Activated naive CD8-positive, alpha-beta T cell treated with anti-CD3 and anti-CD28 coated beads, Interleukin-2, amount 50 U/mL, for 24 hours (primary cell): ENCODE data around the gene CEP57L1.

Experiments
- ATAC-seq: fragments of 150-1000 bp; cut with Tn5 transposase; one replicate; pipeline ENCODE4 v1.10.0; 2021
- DNase-seq: peaks from one replicate; pipeline ENCODE4 v3.0.0; 2021
- H3K27ac Mint-ChIP-seq: one replicate; pipeline ENCODE4 v1.8.0; 2021; ENCODE audit warnings: mild to moderate bottlenecking, mixed read lengths
- H3K27me3 Mint-ChIP-seq: one replicate; pipeline ENCODE4 v1.8.0; 2021; ENCODE audit warnings: mixed read lengths
- H3K36me3 Mint-ChIP-seq: one replicate; pipeline ENCODE4 v1.8.0; 2021; ENCODE audit warnings: low read depth, mixed read lengths
- H3K4me1 Mint-ChIP-seq: one replicate; pipeline ENCODE4 v1.8.0; 2021; ENCODE audit warnings: mixed read lengths
- H3K4me3 Mint-ChIP-seq: one replicate; pipeline ENCODE4 v1.8.0; 2021; ENCODE audit warnings: mild to moderate bottlenecking, moderate library complexity, mixed read lengths
- H3K9me3 Mint-ChIP-seq: one replicate; pipeline ENCODE4 v1.8.0; 2021; ENCODE audit warnings: mixed read lengths

The CEP57L1 gene

GRCh38 chr6:109060571-109060970 lies 34.7 kb upstream of the CEP57L1 start:
- H3K4me3 Mint-ChIP-seq = no peak overlapping the region
- H3K36me3 Mint-ChIP-seq = peaks cover 2% of the 10 kb centered on the region
- H3K9me3 Mint-ChIP-seq = no peaks in the 10 kb centered on the region
- no peaks in the 10 kb centered on the region for H3K27me3 Mint-ChIP-seq
- H3K4me1 Mint-ChIP-seq = peaks cover 29% of the 10 kb centered on the region
- ATAC-seq = no peak
- no peak for DNase-seq
- no peak overlapping the region for H3K27ac Mint-ChIP-seq

- H3K9me3 Mint-ChIP-seq = no peaks in the 10 kb centered on the region
- H3K36me3 Mint-ChIP-seq = no peaks in the 10 kb centered on the region
- DNase-seq (no peak), ATAC-seq (no peak)
- H3K4me1 Mint-ChIP-seq = peaks cover 29% of the 10 kb centered on the region
- no peaks in the 10 kb centered on the region for H3K27me3 Mint-ChIP-seq
- H3K27ac Mint-ChIP-seq = no peak overlapping the region
- no peak overlapping the region for H3K4me3 Mint-ChIP-seq
Measured at GRCh38 chr6:109062216-109062615, 33.1 kb upstream of the CEP57L1 start.

- no peak overlapping the region for H3K4me3 Mint-ChIP-seq
- DNase-seq = no peak
- no peak for ATAC-seq
- no peaks in the 10 kb centered on the region for H3K36me3 Mint-ChIP-seq
- H3K4me1 Mint-ChIP-seq = peaks cover 29% of the 10 kb centered on the region
- H3K9me3 Mint-ChIP-seq = no peaks in the 10 kb centered on the region
- no peak overlapping the region for H3K27ac Mint-ChIP-seq
- no peaks in the 10 kb centered on the region for H3K27me3 Mint-ChIP-seq
Measured at GRCh38 chr6:109062767-109063352, 32.4 kb upstream of the CEP57L1 start.

- DNase-seq = no peak
- H3K4me3 Mint-ChIP-seq = no peak overlapping the region
- H3K27ac Mint-ChIP-seq = no peak overlapping the region
- peaks cover 27% of the 10 kb centered on the region for H3K4me1 Mint-ChIP-seq
- H3K9me3 Mint-ChIP-seq = no peaks in the 10 kb centered on the region
- ATAC-seq = no peak
- H3K27me3 Mint-ChIP-seq = no peaks in the 10 kb centered on the region
- no peaks in the 10 kb centered on the region for H3K36me3 Mint-ChIP-seq
Measured at GRCh38 chr6:109069746-109070145, 25.6 kb upstream of the CEP57L1 start.

- Mint-ChIP-seq H3K27me3 (no peaks in the 10 kb centered on the region), H3K9me3 (no peaks in the 10 kb centered on the region), H3K4me1 (peaks cover 27% of the 10 kb centered on the region), H3K36me3 (no peaks in the 10 kb centered on the region), H3K4me3 (peak overlapping the region; percentile 4), H3K27ac (no peak overlapping the region)
- DNase-seq (no peak), ATAC-seq (no peak)
Measured at GRCh38 chr6:109071125-109071917, 24.0 kb upstream of the CEP57L1 start.

- ATAC-seq (no peak), DNase-seq (peak; percentile 43)
- Mint-ChIP-seq H3K27ac (no peak overlapping the region), H3K27me3 (no peaks in the 10 kb centered on the region), H3K4me1 (peaks cover 27% of the 10 kb centered on the region), H3K4me3 (no peak overlapping the region), H3K9me3 (no peaks in the 10 kb centered on the region), H3K36me3 (no peaks in the 10 kb centered on the region)
Measured at GRCh38 chr6:109073344-109074132, 21.8 kb upstream of the CEP57L1 start.

GRCh38 chr6:109074133-109074415 lies 21.2 kb upstream of the CEP57L1 start:
- H3K27ac Mint-ChIP-seq = no peak overlapping the region
- no peak overlapping the region for H3K4me3 Mint-ChIP-seq
- peaks cover 27% of the 10 kb centered on the region for H3K4me1 Mint-ChIP-seq
- H3K9me3 Mint-ChIP-seq = no peaks in the 10 kb centered on the region
- no peaks in the 10 kb centered on the region for H3K36me3 Mint-ChIP-seq
- DNase-seq (no peak), ATAC-seq (no peak)
- H3K27me3 Mint-ChIP-seq = no peaks in the 10 kb centered on the region

GRCh38 chr6:109075934-109076333 lies 19.4 kb upstream of the CEP57L1 start:
- no peaks in the 10 kb centered on the region for H3K27me3 Mint-ChIP-seq
- no peak overlapping the region for H3K4me3 Mint-ChIP-seq
- ATAC-seq = no peak
- peaks cover 20% of the 10 kb centered on the region for H3K4me1 Mint-ChIP-seq
- no peak for DNase-seq
- H3K9me3 Mint-ChIP-seq = no peaks in the 10 kb centered on the region
- no peaks in the 10 kb centered on the region for H3K36me3 Mint-ChIP-seq
- H3K27ac Mint-ChIP-seq = no peak overlapping the region

GRCh38 chr6:109076377-109076776 lies 18.9 kb upstream of the CEP57L1 start:
- no peak overlapping the region for H3K27ac Mint-ChIP-seq
- H3K9me3 Mint-ChIP-seq = no peaks in the 10 kb centered on the region
- H3K27me3 Mint-ChIP-seq = no peaks in the 10 kb centered on the region
- no peaks in the 10 kb centered on the region for H3K36me3 Mint-ChIP-seq
- DNase-seq (no peak), ATAC-seq (no peak)
- H3K4me1 Mint-ChIP-seq = peaks cover 15% of the 10 kb centered on the region
- H3K4me3 Mint-ChIP-seq = no peak overlapping the region

GRCh38 chr6:109079981-109080380 lies 15.3 kb upstream of the CEP57L1 start:
- Mint-ChIP-seq H3K36me3 (no peaks in the 10 kb centered on the region), H3K9me3 (no peaks in the 10 kb centered on the region), H3K27me3 (no peaks in the 10 kb centered on the region), H3K27ac (no peak overlapping the region), H3K4me3 (no peak overlapping the region), H3K4me1 (peaks cover 13% of the 10 kb centered on the region)
- ATAC-seq (no peak), DNase-seq (no peak)

- Mint-ChIP-seq H3K9me3 (no peaks in the 10 kb centered on the region), H3K27me3 (no peaks in the 10 kb centered on the region), H3K27ac (no peak overlapping the region), H3K4me1 (peaks cover 13% of the 10 kb centered on the region), H3K4me3 (no peak overlapping the region), H3K36me3 (no peaks in the 10 kb centered on the region)
- ATAC-seq (no peak), DNase-seq (no peak)
Measured at GRCh38 chr6:109081026-109081425, 14.3 kb upstream of the CEP57L1 start.

GRCh38 chr6:109081516-109082187 lies 13.7 kb upstream of the CEP57L1 start:
- no peak for DNase-seq
- H3K4me3 Mint-ChIP-seq = no peak overlapping the region
- H3K27ac Mint-ChIP-seq = no peak overlapping the region
- no peaks in the 10 kb centered on the region for H3K27me3 Mint-ChIP-seq
- ATAC-seq = no peak
- H3K9me3 Mint-ChIP-seq = no peaks in the 10 kb centered on the region
- peaks cover 13% of the 10 kb centered on the region for H3K4me1 Mint-ChIP-seq
- H3K36me3 Mint-ChIP-seq = no peaks in the 10 kb centered on the region

GRCh38 chr6:109082188-109082577 lies 13.1 kb upstream of the CEP57L1 start:
- no peak for DNase-seq
- no peaks in the 10 kb centered on the region for H3K36me3 Mint-ChIP-seq
- H3K27ac Mint-ChIP-seq = no peak overlapping the region

GRCh38 chr6:109083657-109084056 lies 11.7 kb upstream of the CEP57L1 start:
- H3K4me1 Mint-ChIP-seq = peaks cover 13% of the 10 kb centered on the region
- ATAC-seq (no peak), DNase-seq (no peak)
- no peak overlapping the region for H3K27ac Mint-ChIP-seq
- no peaks in the 10 kb centered on the region for H3K9me3 Mint-ChIP-seq
- no peaks in the 10 kb centered on the region for H3K27me3 Mint-ChIP-seq
- no peaks in the 10 kb centered on the region for H3K36me3 Mint-ChIP-seq
- no peak overlapping the region for H3K4me3 Mint-ChIP-seq

More at GRCh38 chr6:109082188-109082577, 13.1 kb upstream of the CEP57L1 start:
- ATAC-seq = peak; percentile 28
- H3K4me1 Mint-ChIP-seq = peaks cover 13% of the 10 kb centered on the region
- H3K9me3 Mint-ChIP-seq = no peaks in the 10 kb centered on the region
- no peaks in the 10 kb centered on the region for H3K27me3 Mint-ChIP-seq
- no peak overlapping the region for H3K4me3 Mint-ChIP-seq
